ENCODE measurements around the gene MPC2. TPM values are rescaled to one million over a fixed set of nuclear protein-coding genes. Genes with fewer than 3 reads are reported as not detected.

The MPC2 gene
- polyA plus RNA-seq, 1 donor (not counting 4 experiments of a cell fraction or from before 2014, with no cell fraction given): 61.6 TPM

DNA sequence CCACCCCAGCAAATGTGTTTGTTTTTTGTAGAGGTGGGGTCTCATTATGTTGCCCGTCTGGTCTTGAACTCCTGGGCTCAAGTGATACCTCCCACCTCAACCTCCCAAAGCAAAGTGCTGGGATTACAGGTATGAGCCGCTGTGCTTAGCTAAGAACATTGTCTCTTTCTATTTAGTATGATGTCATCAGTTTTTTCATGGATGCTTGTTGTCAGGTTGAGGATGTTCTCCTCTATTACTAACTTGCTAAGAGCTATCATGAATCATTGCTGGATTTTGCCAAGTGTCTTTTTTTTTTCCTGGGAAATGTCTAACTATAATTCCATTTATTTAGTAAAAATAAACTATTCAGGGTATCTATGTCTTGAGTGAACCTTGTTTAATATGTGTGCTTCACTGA lies 19.0 kb upstream of the MPC2 start:
- dilution Hi-C loops (cut with MboI; ENCODE audit: extremely low pct_ligation_motif_present, low sequenced_read_pairs): no loop called here
- DNase-seq (ENCODE audit: low read depth, low spot score): no peak
- H4K20me1 ChIP-seq (ENCODE audit: control insufficient read depth, extremely low read depth, insufficient read depth, low read length): no peaks in the 10 kb centered on the region
- no peak for FAIRE-seq
- H3K79me2 ChIP-seq (ENCODE audit: control insufficient read depth, insufficient read depth, low read length): peaks cover 56% of the 10 kb centered on the region
- TF ChIP-seq CTCF (optimal IDR thresholded peaks at IDR 0.05 in 1 of 3, IDR thresholded peaks at IDR 0.05 in 1 of 3, conservative IDR thresholded peaks at IDR 0.05 in 1 of 3; ENCODE audit: extremely low read depth in 1 of 3, insufficient read depth in 2 of 3, low read length in 3 of 3) (no peak), EZH2 (IDR thresholded peaks at IDR 0.05; ENCODE audit: low read length) (no peak)
- no peaks in the 10 kb centered on the region for H3K9me3 ChIP-seq (ENCODE audit: control insufficient read depth, low read depth, low read length)
- no peak overlapping the region for H3K4me2 ChIP-seq (ENCODE audit: control insufficient read depth, extremely low read depth, insufficient read depth, low read depth, low read length)
- peaks cover 5% of the 10 kb centered on the region for H3K4me1 ChIP-seq (ENCODE audit: control insufficient read depth, extremely low read depth, insufficient read depth, low read length)
- no peak overlapping the region for H3K4me3 ChIP-seq (ENCODE audit: control insufficient read depth in 2 of 3, extremely low read depth in 1 of 3, insufficient read depth in 2 of 3, low read depth in 1 of 3, low read length in 3 of 3)
- peaks cover 4 to 6% of the 10 kb centered on the region in 2 experiments for H3K36me3 ChIP-seq (ENCODE audit: control insufficient read depth in 2 of 2, extremely low read depth in 1 of 2, insufficient read depth in 2 of 2, low read length in 2 of 2)
- H3K27ac ChIP-seq (ENCODE audit: control insufficient read depth, insufficient read depth, low read length): no peak overlapping the region
- no peaks in the 10 kb centered on the region for H3K27me3 ChIP-seq (ENCODE audit: control insufficient read depth, extremely low read depth, insufficient read depth, low read length)
- no peak overlapping the region for H2AFZ ChIP-seq (ENCODE audit: control insufficient read depth, low read length)
- no peaks in the 10 kb centered on the region for H3K9me1 ChIP-seq (ENCODE audit: control insufficient read depth, extremely low read depth, insufficient read depth, low read length)
- no peak overlapping the region for H3K9ac ChIP-seq (ENCODE audit: control insufficient read depth, extremely low read depth, insufficient read depth, low read length)

DNA sequence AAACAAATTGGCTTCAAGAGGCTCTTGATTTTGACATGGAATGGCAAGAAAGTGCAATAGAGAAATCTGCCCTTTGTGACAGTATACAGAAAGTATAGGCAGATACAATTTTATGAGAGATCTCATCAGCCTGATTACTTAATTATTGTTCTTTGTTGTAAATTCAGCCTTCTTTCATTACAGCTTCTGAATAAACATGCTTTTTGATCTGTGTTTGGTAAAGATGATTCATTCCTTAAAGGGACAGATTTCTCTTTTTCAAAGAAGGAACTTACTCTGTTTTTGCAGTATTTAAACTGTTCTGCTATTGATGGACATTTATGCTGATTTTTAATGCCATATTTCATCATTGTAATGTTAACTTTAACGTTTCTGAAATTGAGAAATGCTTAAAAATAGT lies 13.7 kb upstream of the MPC2 start:
- FAIRE-seq: no peak
- DNase-seq (ENCODE audit: low read depth, low spot score): no peak
- Histone ChIP-seq H3K9me3 (ENCODE audit: control insufficient read depth, low read depth, low read length) (no peaks in the 10 kb centered on the region), H2AFZ (ENCODE audit: control insufficient read depth, low read length) (no peak overlapping the region), H3K9ac (ENCODE audit: control insufficient read depth, extremely low read depth, insufficient read depth, low read length) (no peak overlapping the region), H3K79me2 (ENCODE audit: control insufficient read depth, insufficient read depth, low read length) (peaks cover 59% of the 10 kb centered on the region), H3K27me3 (ENCODE audit: control insufficient read depth, extremely low read depth, insufficient read depth, low read length) (no peaks in the 10 kb centered on the region), H3K27ac (ENCODE audit: control insufficient read depth, insufficient read depth, low read length) (no peak overlapping the region), H3K9me1 (ENCODE audit: control insufficient read depth, extremely low read depth, insufficient read depth, low read length) (no peaks in the 10 kb centered on the region), H3K4me3 (ENCODE audit: control insufficient read depth in 2 of 3, extremely low read depth in 1 of 3, insufficient read depth in 2 of 3, low read depth in 1 of 3, low read length in 3 of 3) (no peak overlapping the region), H3K4me2 (ENCODE audit: control insufficient read depth, extremely low read depth, insufficient read depth, low read depth, low read length) (no peak overlapping the region), H3K4me1 (ENCODE audit: control insufficient read depth, extremely low read depth, insufficient read depth, low read length) (no peaks in the 10 kb centered on the region), H4K20me1 (ENCODE audit: control insufficient read depth, extremely low read depth, insufficient read depth, low read length) (no peaks in the 10 kb centered on the region), H3K36me3 (ENCODE audit: control insufficient read depth in 2 of 2, extremely low read depth in 1 of 2, insufficient read depth in 2 of 2, low read length in 2 of 2) (peaks cover 4 to 6% of the 10 kb centered on the region in 2 experiments)
- no peak for TF ChIP-seq EZH2 (IDR thresholded peaks at IDR 0.05; ENCODE audit: low read length)
- TF ChIP-seq CTCF (optimal IDR thresholded peaks at IDR 0.05 in 1 of 3, IDR thresholded peaks at IDR 0.05 in 1 of 3, conservative IDR thresholded peaks at IDR 0.05 in 1 of 3; ENCODE audit: extremely low read depth in 1 of 3, insufficient read depth in 2 of 3, low read length in 3 of 3): no peak
- dilution Hi-C loops (cut with MboI; ENCODE audit: extremely low pct_ligation_motif_present, low sequenced_read_pairs): no loop called here
